HG03097 (cell line): ENCODE measurements around the gene PARP12.

Experiments used
- ATAC-seq: cut with Tn5 transposase; IDR thresholded peaks from one replicate; pipeline ENCODE4 v1.9.1; 2021; ENCODE audit not compliant: unreplicated experiment, low FRiP score

Gene PARP12

DNA sequence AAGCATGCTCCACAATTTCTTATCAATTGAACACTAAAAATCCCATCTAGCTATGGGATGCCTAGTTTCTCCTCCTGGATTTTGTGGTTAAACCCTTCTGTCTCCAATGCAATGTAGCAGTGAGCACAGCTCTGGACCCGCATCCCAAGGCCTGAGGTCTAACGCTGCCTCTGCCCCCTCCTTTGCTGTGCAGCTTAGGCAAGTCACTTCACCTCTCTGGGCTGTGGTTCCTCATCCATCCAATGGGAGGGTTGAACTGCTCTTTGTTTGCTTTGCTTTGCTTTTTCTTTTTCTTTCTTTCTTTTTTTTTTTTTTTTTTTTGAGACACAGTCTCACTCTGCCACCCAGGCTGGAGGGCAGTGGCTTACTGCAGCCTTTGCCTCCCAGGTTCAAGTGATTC lies 69.2 kb downstream of the PARP12 start:
- no peak for ATAC-seq

DNA sequence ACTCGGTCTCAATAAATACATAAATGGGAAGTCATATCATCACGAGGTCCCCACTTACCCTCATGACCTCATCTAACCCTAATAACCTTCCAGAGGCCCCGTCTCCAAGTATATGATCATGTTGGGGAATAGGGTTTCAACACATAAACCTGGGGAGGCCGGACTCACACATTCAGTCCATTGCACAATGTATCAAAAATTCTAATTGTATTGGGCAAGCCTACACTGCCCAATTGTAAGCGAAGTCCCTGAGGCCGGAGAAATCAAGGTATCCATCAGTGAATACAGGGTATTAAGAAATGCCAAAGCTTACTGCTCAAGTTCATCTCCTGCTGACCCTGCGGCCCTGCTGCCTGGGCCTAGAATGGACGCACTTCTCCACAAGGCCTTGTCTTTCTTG lies 69.6 kb downstream of the PARP12 start:
- ATAC-seq = no peak

GRCh38 chr7:139992353-139993044 lies 70.3 kb downstream of the PARP12 start:
- ATAC-seq = no peak

- ATAC-seq = no peak
Observed at GRCh38 chr7:139991911-139992310, 70.8 kb downstream of the PARP12 start.

DNA sequence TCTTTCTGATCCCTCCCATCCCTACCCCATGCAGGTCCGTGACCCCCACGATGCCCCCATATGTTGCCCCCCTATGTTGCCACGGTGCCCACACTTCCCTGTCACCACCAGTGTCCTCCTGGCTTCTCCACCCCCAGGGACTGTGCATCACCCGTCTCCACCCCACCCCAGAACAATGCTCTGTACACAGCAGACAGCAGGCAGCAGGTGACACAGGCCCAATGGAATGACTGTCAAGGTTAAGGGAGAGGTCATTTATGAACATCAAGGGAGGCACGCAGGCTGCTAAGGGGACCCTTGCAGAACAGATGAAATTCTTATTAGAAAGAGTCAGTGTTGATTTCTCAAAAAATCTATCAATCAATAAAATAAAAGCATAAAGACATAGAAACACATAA lies 71.5 kb downstream of the PARP12 start:
- no peak for ATAC-seq

GRCh38 chr7:139990571-139991268 lies 72.0 kb downstream of the PARP12 start:
- no peak for ATAC-seq

- ATAC-seq = no peak
Observed at GRCh38 chr7:139990142-139990535, 72.6 kb downstream of the PARP12 start.

GRCh38 chr7:139989366-139990141 lies 73.2 kb downstream of the PARP12 start:
- no peak for ATAC-seq

GRCh38 chr7:139987691-139988516 lies 74.8 kb downstream of the PARP12 start:
- no peak for ATAC-seq

DNA sequence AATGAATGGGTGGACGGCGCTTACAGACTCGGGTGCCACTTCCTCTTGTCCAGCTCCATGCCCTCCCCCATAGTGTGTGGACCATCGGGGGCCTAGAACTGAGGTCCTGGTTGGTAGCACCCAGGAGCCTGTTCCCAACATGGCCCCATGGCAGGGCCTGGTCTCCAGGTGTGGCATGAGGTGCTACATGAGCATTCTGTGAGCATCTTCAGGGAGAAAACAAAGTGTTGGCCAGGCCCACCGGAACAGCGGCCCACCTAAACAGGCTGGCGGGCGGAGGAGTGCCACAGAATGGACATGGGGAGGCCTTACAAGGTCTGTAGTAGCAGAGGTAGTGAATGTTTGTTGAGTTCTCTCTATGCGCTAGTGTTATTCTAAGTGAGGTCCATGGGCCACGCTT lies 76.9 kb downstream of the PARP12 start:
- ATAC-seq = no peak

DNA sequence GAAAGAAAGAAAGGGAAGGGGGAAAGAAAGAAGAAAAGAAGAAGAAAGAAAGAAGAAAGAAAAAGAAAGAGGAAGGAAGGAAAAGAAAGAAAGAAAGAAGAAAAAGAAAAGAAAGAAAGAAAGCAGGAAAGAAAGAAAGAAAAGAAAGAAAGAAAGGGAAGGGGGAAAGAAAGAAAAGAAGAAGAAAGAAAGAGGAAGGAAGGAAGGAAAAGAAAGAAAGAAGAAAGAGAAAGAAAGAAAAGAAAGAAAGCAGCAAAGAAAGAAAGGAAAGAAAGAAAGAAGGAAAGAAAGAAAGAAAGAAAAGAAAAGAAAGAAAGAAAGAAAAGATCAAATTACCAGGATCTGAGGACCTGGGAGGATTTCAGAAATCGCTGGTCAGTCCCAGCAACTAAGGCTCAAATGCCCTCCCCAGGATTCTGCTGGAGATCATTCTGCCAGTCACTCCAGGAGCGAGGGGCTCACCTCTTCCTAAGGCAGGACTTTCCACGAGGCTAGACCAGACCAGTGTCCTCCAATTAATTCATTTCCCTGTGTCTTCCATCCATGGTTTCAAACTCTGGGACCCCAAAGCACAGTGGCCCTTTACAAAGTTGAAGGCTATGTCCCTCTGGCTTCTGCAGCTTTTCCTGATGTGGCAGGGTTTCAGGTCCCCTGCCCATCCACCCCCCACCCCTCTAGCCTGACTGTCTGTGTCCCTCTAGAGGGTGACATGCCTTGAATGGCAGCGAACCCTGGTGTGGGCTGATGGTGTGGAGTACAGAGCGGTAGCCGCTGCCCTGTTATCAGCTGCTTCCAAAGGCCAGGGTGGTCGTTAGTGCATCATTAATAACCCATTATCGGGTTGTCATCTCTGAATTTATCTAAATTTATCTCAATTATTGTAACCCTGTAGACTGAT lies 77.9 kb downstream of the PARP12 start:
- ATAC-seq = no peak

GRCh38 chr7:139982927-139983920 lies 79.5 kb downstream of the PARP12 start:
- ATAC-seq = no peak

- ATAC-seq = no peak
Observed at GRCh38 chr7:139981511-139981895, 81.2 kb downstream of the PARP12 start.

- no peak for ATAC-seq
Observed at GRCh38 chr7:139976838-139977656, 85.7 kb downstream of the PARP12 start.

DNA sequence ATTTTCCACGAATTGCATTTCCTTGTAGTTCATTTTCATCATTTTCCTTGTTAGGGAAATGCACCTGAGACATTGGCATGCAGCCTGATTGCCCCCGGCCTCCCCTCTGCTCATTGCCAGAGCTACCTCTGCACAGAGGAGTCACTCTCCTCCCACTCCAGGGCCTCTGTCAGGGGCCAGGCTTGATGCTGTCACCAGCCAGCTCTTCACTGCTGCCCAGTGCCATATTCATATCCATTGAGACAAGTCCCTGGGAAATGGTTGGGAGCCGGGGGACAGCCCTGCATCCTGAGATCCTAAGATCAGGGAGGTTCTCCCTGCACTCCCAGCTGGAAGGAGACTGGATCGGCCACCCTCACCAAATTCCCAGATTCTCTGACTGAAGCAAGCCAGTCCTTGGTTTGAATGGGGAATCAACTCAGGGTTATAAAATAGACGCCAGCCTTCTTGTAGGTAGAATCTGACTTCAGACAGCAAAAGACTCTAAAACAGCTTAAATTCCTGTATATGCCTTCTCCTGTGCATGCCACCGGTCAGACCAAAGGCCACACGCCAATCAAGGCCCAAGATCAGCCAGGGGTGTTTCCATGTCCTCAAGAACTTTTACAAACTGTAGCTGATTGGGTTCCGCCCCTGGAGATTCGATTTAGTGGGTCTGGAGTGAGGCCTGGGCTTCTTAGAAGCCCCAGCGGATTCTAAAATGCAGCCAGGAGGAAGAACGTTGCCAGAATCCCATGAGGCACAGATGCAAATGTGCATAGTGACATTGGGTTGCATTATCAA lies 86.5 kb downstream of the PARP12 start:
- no peak for ATAC-seq

GRCh38 chr7:139974179-139974811 lies 88.5 kb downstream of the PARP12 start:
- no peak for ATAC-seq
